GM18505 (cell line): ENCODE results near the gene SH3PXD2A.

Experiments
- ATAC-seq: cut with Tn5 transposase; IDR thresholded peaks from one replicate; pipeline ENCODE4 v1.9.1; 2021; ENCODE audit not compliant: unreplicated experiment
- POLR2A ChIP-seq: IDR thresholded peaks from 4 replicates; pipeline ENCODE4 v1.6.1; 2011; ENCODE audit warnings: borderline replicate concordance; ENCODE audit not compliant: insufficient read depth, insufficient read length; ENCODE audit errors: extremely low read depth

SH3PXD2A gene

GRCh38 chr10:103726637-103727036 lies 128.7 kb downstream of the SH3PXD2A start:
- no peak for TF ChIP-seq POLR2A
- no peak for ATAC-seq

GRCh38 chr10:103725242-103725641 lies 130.1 kb downstream of the SH3PXD2A start:
- ATAC-seq, result no peak
- TF ChIP-seq POLR2A, result no peak

GRCh38 chr10:103724771-103725170 lies 130.6 kb downstream of the SH3PXD2A start:
- TF ChIP-seq POLR2A, result no peak
- no peak for ATAC-seq

GRCh38 chr10:103724074-103724473 lies 131.3 kb downstream of the SH3PXD2A start:
- ATAC-seq, result no peak
- no peak for TF ChIP-seq POLR2A

GRCh38 chr10:103723557-103723956 lies 131.8 kb downstream of the SH3PXD2A start:
- no peak for TF ChIP-seq POLR2A
- no peak for ATAC-seq

- no peak for TF ChIP-seq POLR2A
- ATAC-seq, result no peak
These were observed 132.7 kb downstream of the SH3PXD2A start for GRCh38 chr10:103722632-103723031.

GRCh38 chr10:103720964-103721335 lies 134.4 kb downstream of the SH3PXD2A start:
- TF ChIP-seq POLR2A, result no peak
- ATAC-seq, result no peak

- TF ChIP-seq POLR2A, result no peak
- no peak for ATAC-seq
These were observed 134.9 kb downstream of the SH3PXD2A start for GRCh38 chr10:103720328-103720963.

- no peak for TF ChIP-seq POLR2A
- no peak for ATAC-seq
These were observed 136.3 kb downstream of the SH3PXD2A start for GRCh38 chr10:103719036-103719435.

- TF ChIP-seq POLR2A, result no peak
These were observed 137.1 kb downstream of the SH3PXD2A start for GRCh38 chr10:103718247-103718620.

GRCh38 chr10:103717341-103718246 lies 137.8 kb downstream of the SH3PXD2A start:
- TF ChIP-seq POLR2A, result no peak

More at GRCh38 chr10:103718247-103718620, 137.1 kb downstream of the SH3PXD2A start:
- no peak for ATAC-seq

GRCh38 chr10:103716206-103717160 lies 138.9 kb downstream of the SH3PXD2A start:
- TF ChIP-seq POLR2A, result no peak
- no peak for ATAC-seq

More at GRCh38 chr10:103717341-103718246, 137.8 kb downstream of the SH3PXD2A start:
- no peak for ATAC-seq

GRCh38 chr10:103715430-103715829 lies 139.9 kb downstream of the SH3PXD2A start:
- ATAC-seq, result no peak
- TF ChIP-seq POLR2A, result no peak

- ATAC-seq, result no peak
These were observed 141.0 kb downstream of the SH3PXD2A start for GRCh38 chr10:103714232-103714891.

More at GRCh38 chr10:103714232-103714891, 141.0 kb downstream of the SH3PXD2A start:
- no peak for TF ChIP-seq POLR2A
